Mucosa of rectum (tissue), 2 donors: ENCODE data around the gene SLC28A3.

ENCODE experiments used
- H3K27ac ChIP-seq, 2 donors: one replicate each; pipeline ENCODE4 v1.7.0; 2013; ENCODE audit warnings: inconsistent platforms in 2 of 2, low read depth in 2 of 2, low read length in 2 of 2
- H3K27me3 ChIP-seq, 2 donors: one replicate each; pipeline ENCODE4 v1.7.0; 2013; ENCODE audit warnings: low read length in 2 of 2; ENCODE audit not compliant: control insufficient read depth in 2 of 2, insufficient read depth in 2 of 2
- H3K36me3 ChIP-seq, 2 donors: one replicate each; pipeline ENCODE4 v1.7.0; 2013; ENCODE audit warnings: low read length in 2 of 2; ENCODE audit not compliant: control insufficient read depth in 2 of 2, insufficient read depth in 2 of 2
- H3K4me1 ChIP-seq, 2 donors: one replicate each; pipeline ENCODE4 v1.7.0; 2013; ENCODE audit warnings: low read length in 2 of 2, mild to moderate bottlenecking in 1 of 2; ENCODE audit not compliant: control insufficient read depth in 2 of 2, insufficient read depth in 2 of 2
- H3K4me3 ChIP-seq, 2 donors: one replicate each; pipeline ENCODE4 v1.7.0; 2013; ENCODE audit warnings: low read length in 2 of 2
- H3K9ac ChIP-seq, 2 donors: one replicate each; pipeline ENCODE4 v1.7.0; 2013; ENCODE audit warnings: low read length in 2 of 2, low read depth in 1 of 2, mild to moderate bottlenecking in 1 of 2
- H3K9me3 ChIP-seq, 2 donors: one replicate each; pipeline ENCODE4 v1.7.0; 2013; ENCODE audit warnings: low read length in 2 of 2; ENCODE audit not compliant: control insufficient read depth in 2 of 2
- donor health status: healthy.
- donor health status: Normal muscosa, but diverticular disease.

SLC28A3 gene

GRCh38 chr9:84324811-84325210, 15.7 kb downstream of the SLC28A3 start:
- H3K27ac ChIP-seq, result no peak overlapping the region
- no peak overlapping the region for H3K9ac ChIP-seq
- peaks cover 0 to 3% of the 10 kb centered on the region in 2 donors for H3K9me3 ChIP-seq
- H3K27me3 ChIP-seq, result no peaks in the 10 kb centered on the region
- no peaks in the 10 kb centered on the region for H3K36me3 ChIP-seq
- H3K4me1 ChIP-seq, result no peaks in the 10 kb centered on the region
- H3K4me3 ChIP-seq, result no peak overlapping the region

GRCh38 chr9:84323858-84324257, 16.7 kb downstream of the SLC28A3 start:
- Histone ChIP-seq H3K36me3 (no peaks in the 10 kb centered on the region), H3K4me3 (no peak overlapping the region), H3K27ac (no peak overlapping the region)

DNA sequence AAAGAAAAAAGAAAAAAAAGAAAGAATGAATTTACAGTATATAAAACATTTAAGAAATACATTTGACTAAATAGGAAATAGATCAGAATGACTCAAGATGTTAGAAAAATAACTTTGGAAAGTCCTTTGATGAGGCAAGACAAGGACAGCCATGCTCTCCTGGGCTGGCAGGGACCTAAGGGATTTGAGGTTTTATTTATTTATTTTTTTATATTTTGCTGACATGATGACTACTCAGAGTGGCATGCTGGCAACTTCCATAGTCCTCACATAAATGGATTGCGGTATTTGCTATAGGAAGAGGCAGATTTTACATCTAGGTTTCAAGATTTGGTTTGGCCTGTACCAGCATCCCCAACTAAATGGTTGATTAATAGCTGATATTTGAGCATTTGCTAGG, 17.7 kb downstream of the SLC28A3 start:
- Histone ChIP-seq H3K9me3 (no peaks in the 10 kb centered on the region), H3K4me3 (no peak overlapping the region)

More at GRCh38 chr9:84323858-84324257, 16.7 kb downstream of the SLC28A3 start:
- Histone ChIP-seq H3K4me1 (no peaks in the 10 kb centered on the region), H3K9ac (no peak overlapping the region), H3K9me3 (peaks cover 0 to 2% of the 10 kb centered on the region in 2 donors), H3K27me3 (no peaks in the 10 kb centered on the region)

GRCh38 chr9:84320231-84320630, 20.3 kb downstream of the SLC28A3 start:
- Histone ChIP-seq H3K4me1 (no peaks in the 10 kb centered on the region), H3K9ac (no peak overlapping the region), H3K4me3 (no peak overlapping the region), H3K27ac (no peak overlapping the region), H3K9me3 (no peaks in the 10 kb centered on the region), H3K36me3 (no peaks in the 10 kb centered on the region), H3K27me3 (no peaks in the 10 kb centered on the region)

More for the DNA sequence above, 17.7 kb downstream of the SLC28A3 start:
- Histone ChIP-seq H3K4me1 (no peaks in the 10 kb centered on the region), H3K27ac (no peak overlapping the region), H3K27me3 (no peaks in the 10 kb centered on the region), H3K36me3 (no peaks in the 10 kb centered on the region), H3K9ac (no peak overlapping the region)

DNA sequence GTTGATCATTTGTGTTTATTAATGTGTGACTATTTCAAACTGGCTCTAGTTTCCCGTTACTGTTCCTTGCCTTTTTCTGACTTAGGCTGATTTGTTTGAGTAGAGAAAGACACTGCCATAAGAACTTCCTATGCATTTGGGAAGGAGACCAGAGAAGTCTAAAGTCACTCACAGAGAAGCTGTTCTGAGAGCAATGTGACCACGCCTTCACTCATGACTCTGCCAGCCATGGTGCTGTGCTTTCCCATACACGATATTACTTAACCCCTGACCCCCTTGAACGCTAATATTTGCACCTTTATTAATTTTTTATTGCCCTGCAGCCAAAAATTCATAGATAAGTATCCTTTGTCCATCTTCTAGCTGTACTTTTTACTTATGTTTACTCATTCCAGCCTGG, 20.9 kb downstream of the SLC28A3 start:
- no peaks in the 10 kb centered on the region for H3K4me1 ChIP-seq
- no peak overlapping the region for H3K4me3 ChIP-seq
- no peak overlapping the region for H3K27ac ChIP-seq
- no peak overlapping the region for H3K9ac ChIP-seq
- H3K36me3 ChIP-seq, result no peaks in the 10 kb centered on the region
- H3K9me3 ChIP-seq, result no peaks in the 10 kb centered on the region
- H3K27me3 ChIP-seq, result no peaks in the 10 kb centered on the region

- Histone ChIP-seq H3K9me3 (no peaks in the 10 kb centered on the region), H3K27ac (no peak overlapping the region), H3K4me1 (no peaks in the 10 kb centered on the region), H3K9ac (no peak overlapping the region), H3K36me3 (no peaks in the 10 kb centered on the region), H3K27me3 (no peaks in the 10 kb centered on the region), H3K4me3 (no peak overlapping the region)
These were observed 21.6 kb downstream of the SLC28A3 start for GRCh38 chr9:84318981-84319380.

GRCh38 chr9:84317563-84317962, 23.0 kb downstream of the SLC28A3 start:
- H3K9me3 ChIP-seq, result no peaks in the 10 kb centered on the region
- no peak overlapping the region for H3K4me3 ChIP-seq
- H3K4me1 ChIP-seq, result no peaks in the 10 kb centered on the region
- H3K36me3 ChIP-seq, result no peaks in the 10 kb centered on the region
- no peak overlapping the region for H3K9ac ChIP-seq
- H3K27me3 ChIP-seq, result no peaks in the 10 kb centered on the region
- no peak overlapping the region for H3K27ac ChIP-seq

GRCh38 chr9:84315278-84315877, 25.2 kb downstream of the SLC28A3 start:
- no peak overlapping the region for H3K9ac ChIP-seq
- no peaks in the 10 kb centered on the region for H3K36me3 ChIP-seq
- no peaks in the 10 kb centered on the region for H3K9me3 ChIP-seq
- H3K27ac ChIP-seq, result no peak overlapping the region
- H3K27me3 ChIP-seq, result no peaks in the 10 kb centered on the region
- H3K4me1 ChIP-seq, result no peaks in the 10 kb centered on the region
- H3K4me3 ChIP-seq, result peak overlapping the region in 1 of 2 donors; percentile 23

DNA sequence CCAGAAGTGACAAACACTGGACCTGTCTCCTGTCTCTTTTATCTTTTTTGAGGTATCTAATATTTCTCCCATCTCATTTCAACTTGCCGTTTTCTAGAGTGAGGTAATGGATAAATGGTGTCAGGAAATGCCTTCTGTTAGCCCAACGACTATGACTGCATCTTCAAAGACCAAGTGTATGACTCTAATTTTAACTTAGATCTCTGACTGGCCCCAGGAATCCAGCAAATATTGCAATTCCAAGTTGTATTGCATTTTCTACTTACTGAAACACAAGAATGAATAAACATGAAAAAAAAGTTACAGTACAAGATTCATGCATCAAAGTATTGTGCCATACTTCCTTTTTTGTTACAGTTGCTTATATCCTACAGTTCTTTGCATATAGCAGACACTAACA, 26.3 kb downstream of the SLC28A3 start:
- no peaks in the 10 kb centered on the region for H3K4me1 ChIP-seq
- H3K27ac ChIP-seq, result no peak overlapping the region
- no peak overlapping the region for H3K4me3 ChIP-seq
- no peaks in the 10 kb centered on the region for H3K36me3 ChIP-seq
- H3K27me3 ChIP-seq, result no peaks in the 10 kb centered on the region
- H3K9me3 ChIP-seq, result no peaks in the 10 kb centered on the region
- H3K9ac ChIP-seq, result no peak overlapping the region

GRCh38 chr9:84310883-84311282, 29.7 kb downstream of the SLC28A3 start:
- no peaks in the 10 kb centered on the region for H3K27me3 ChIP-seq
- no peak overlapping the region for H3K4me3 ChIP-seq
- H3K36me3 ChIP-seq, result no peaks in the 10 kb centered on the region
- no peak overlapping the region for H3K27ac ChIP-seq
- no peaks in the 10 kb centered on the region for H3K9me3 ChIP-seq
- H3K4me1 ChIP-seq, result peaks cover 0 to 3% of the 10 kb centered on the region in 2 donors
- no peak overlapping the region for H3K9ac ChIP-seq
